ENCODE results near the gene MDH1B.

DNA sequence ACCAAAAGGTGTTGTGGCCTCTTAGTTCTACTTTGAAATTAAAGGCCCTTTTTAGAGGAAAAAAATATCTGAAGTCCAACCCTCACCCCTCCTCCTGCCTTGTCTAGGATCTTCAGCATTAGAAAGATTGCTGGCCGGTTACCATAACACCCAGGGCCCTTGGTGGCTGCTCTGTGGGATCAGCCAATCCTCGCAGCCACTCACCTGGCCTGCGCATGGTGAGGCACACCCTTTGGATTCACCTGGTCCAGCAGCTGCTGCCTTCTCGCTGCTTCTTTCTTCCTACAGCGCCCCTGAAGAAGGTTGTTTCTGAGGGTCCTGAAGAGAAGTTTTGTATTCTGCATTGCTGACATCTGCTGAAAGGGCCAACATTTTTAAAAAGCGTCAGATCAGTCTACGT, 72.2 kb downstream of the MDH1B start:
- TF ChIP-seq, protein P1, sequence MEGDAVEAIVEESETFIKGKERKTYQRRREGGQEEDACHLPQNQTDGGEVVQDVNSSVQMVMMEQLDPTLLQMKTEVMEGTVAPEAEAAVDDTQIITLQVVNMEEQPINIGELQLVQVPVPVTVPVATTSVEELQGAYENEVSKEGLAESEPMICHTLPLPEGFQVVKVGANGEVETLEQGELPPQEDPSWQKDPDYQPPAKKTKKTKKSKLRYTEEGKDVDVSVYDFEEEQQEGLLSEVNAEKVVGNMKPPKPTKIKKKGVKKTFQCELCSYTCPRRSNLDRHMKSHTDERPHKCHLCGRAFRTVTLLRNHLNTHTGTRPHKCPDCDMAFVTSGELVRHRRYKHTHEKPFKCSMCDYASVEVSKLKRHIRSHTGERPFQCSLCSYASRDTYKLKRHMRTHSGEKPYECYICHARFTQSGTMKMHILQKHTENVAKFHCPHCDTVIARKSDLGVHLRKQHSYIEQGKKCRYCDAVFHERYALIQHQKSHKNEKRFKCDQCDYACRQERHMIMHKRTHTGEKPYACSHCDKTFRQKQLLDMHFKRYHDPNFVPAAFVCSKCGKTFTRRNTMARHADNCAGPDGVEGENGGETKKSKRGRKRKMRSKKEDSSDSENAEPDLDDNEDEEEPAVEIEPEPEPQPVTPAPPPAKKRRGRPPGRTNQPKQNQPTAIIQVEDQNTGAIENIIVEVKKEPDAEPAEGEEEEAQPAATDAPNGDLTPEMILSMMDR (IDR thresholded peaks at IDR 0.05), result no peak
- TF ChIP-seq MYC (IDR thresholded peaks at IDR 0.05; ENCODE audit: borderline replicate concordance, low read length) (no peak), EHMT2 (IDR thresholded peaks at IDR 0.05; ENCODE audit: low read depth) (no peak), POLR2A (IDR thresholded peaks at IDR 0.05; ENCODE audit: low read length) (no peak), RFX5 (IDR thresholded peaks at IDR 0.05) (no peak), CHD4 (IDR thresholded peaks at IDR 0.05; ENCODE audit: borderline replicate concordance) (no peak), ZFP36 (IDR thresholded peaks at IDR 0.05; ENCODE audit: borderline replicate concordance, partially characterized antibody) (no peak), MAFK (IDR thresholded peaks at IDR 0.05; ENCODE audit: partially characterized antibody) (no peak), NFE2L2 (conservative IDR thresholded peaks at IDR 0.05; ENCODE audit: low read length) (no peak), CHD2 (IDR thresholded peaks at IDR 0.05; ENCODE audit: low read length, partially characterized antibody) (no peak), POLR2AphosphoS2 (conservative IDR thresholded peaks at IDR 0.05; ENCODE audit: low read length) (no peak)
- TF ChIP-seq, protein P2, sequence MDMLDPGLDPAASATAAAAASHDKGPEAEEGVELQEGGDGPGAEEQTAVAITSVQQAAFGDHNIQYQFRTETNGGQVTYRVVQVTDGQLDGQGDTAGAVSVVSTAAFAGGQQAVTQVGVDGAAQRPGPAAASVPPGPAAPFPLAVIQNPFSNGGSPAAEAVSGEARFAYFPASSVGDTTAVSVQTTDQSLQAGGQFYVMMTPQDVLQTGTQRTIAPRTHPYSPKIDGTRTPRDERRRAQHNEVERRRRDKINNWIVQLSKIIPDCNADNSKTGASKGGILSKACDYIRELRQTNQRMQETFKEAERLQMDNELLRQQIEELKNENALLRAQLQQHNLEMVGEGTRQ (IDR thresholded peaks at IDR 0.05), result no peak

Measured in A549 (cell line).